Astrocyte (in vitro differentiated cells and primary cell): Measurements from ENCODE around the gene MTX1. TPM values are rescaled to one million over a fixed set of nuclear protein-coding genes. Genes with fewer than 3 reads are reported as not detected.
"Not testable (repeated sequence)": the region's sequence is repeated elsewhere in the genome, so short reads cannot be mapped to it uniquely, and the experiment has no call there.

ENCODE experiments used
- DNase-seq: peaks from one replicate; pipeline ENCODE4 v3.0.0-alpha.2; 2010; ENCODE audit warnings: low read depth
- FAIRE-seq: peaks from 2 replicates; lab custom pipeline; 2011; peaks lifted over from hg19 to GRCh38; lab: Jason Lieb, UNC
- H2AFZ ChIP-seq: 2 replicates; pipeline ENCODE4 v1.6.0; 2012; ENCODE audit warnings: low read depth, low read length, inconsistent platforms
- H3K27ac ChIP-seq: 2 replicates; pipeline ENCODE4 v1.5.1; 2011; ENCODE audit warnings: low read depth, low read length, inconsistent platforms
- H3K27me3 ChIP-seq: 2 replicates; pipeline ENCODE4 v1.6.0; 2011; ENCODE audit warnings: low read length, inconsistent platforms; ENCODE audit not compliant: insufficient read depth
- H3K36me3 ChIP-seq: 2 replicates; pipeline ENCODE4 v1.5.1; 2011; ENCODE audit warnings: low read length, inconsistent platforms; ENCODE audit not compliant: insufficient read depth
- H3K4me1 ChIP-seq: 2 replicates; pipeline ENCODE4 v1.5.1; 2011; ENCODE audit warnings: low read length, inconsistent platforms; ENCODE audit not compliant: insufficient read depth
- H3K4me2 ChIP-seq: 2 replicates; pipeline ENCODE4 v1.6.0; 2012; ENCODE audit warnings: low read length, inconsistent platforms
- H3K4me3 ChIP-seq: 2 replicates; pipeline ENCODE4 v1.5.1; 2011; ENCODE audit warnings: low read depth, mild to moderate bottlenecking, low read length, inconsistent platforms; ENCODE audit not compliant: insufficient read depth
- H3K79me2 ChIP-seq: 2 replicates; pipeline ENCODE4 v1.6.0; 2012; ENCODE audit warnings: mild to moderate bottlenecking, low read length, inconsistent platforms; ENCODE audit not compliant: insufficient read depth
- H3K9ac ChIP-seq: 2 replicates; pipeline ENCODE4 v1.6.0; 2012; ENCODE audit warnings: mild to moderate bottlenecking, low read length, inconsistent platforms
- H3K9me3 ChIP-seq: 2 replicates; pipeline ENCODE4 v1.5.1; 2012; ENCODE audit warnings: low read depth, mild to moderate bottlenecking, low read length, inconsistent platforms; ENCODE audit not compliant: insufficient read depth
- H4K20me1 ChIP-seq: 2 replicates; pipeline ENCODE4 v1.6.0; 2012; ENCODE audit warnings: low read length, inconsistent platforms; ENCODE audit not compliant: insufficient read depth
- H3K27ac Mint-ChIP-seq: one replicate; pipeline ENCODE4 v1.8.0; 2021; ENCODE audit warnings: mild to moderate bottlenecking, mixed read lengths; ENCODE audit not compliant: unreplicated experiment
- H3K27me3 Mint-ChIP-seq: one replicate; pipeline ENCODE4 v1.8.0; 2021; ENCODE audit warnings: low read depth, mixed read lengths; ENCODE audit not compliant: unreplicated experiment
- H3K36me3 Mint-ChIP-seq: one replicate; pipeline ENCODE4 v1.8.0; 2021; ENCODE audit warnings: low read depth, mixed read lengths; ENCODE audit not compliant: unreplicated experiment
- H3K4me1 Mint-ChIP-seq: one replicate; pipeline ENCODE4 v1.8.0; 2021; ENCODE audit warnings: low read depth, mixed read lengths; ENCODE audit not compliant: unreplicated experiment
- H3K4me3 Mint-ChIP-seq: one replicate; pipeline ENCODE4 v1.8.0; 2021; ENCODE audit warnings: mild to moderate bottlenecking, moderate library complexity, mixed read lengths; ENCODE audit not compliant: unreplicated experiment
- H3K9me3 Mint-ChIP-seq: one replicate; pipeline ENCODE4 v1.8.0; 2021; ENCODE audit warnings: mild to moderate bottlenecking, mixed read lengths; ENCODE audit not compliant: unreplicated experiment
- EZH2 ChIP-seq: IDR thresholded peaks from 2 replicates; pipeline ENCODE4 v1.6.1; 2012; ENCODE audit warnings: mild to moderate bottlenecking, low read length, inconsistent platforms; ENCODE audit not compliant: insufficient read depth
- total RNA-seq: library from RNA; stranded (reverse); gene quantifications from 2 replicates; pipeline ENCODE4 v1.2.1, GENCODE V29; 2021
- TF ChIP-seq, protein P1 (sequence below): IDR thresholded peaks from 2 replicates; pipeline ENCODE4 v1.5.1; 2011; ENCODE audit warnings: low read depth, mild to moderate bottlenecking, inconsistent platforms, low read length, moderate library complexity; ENCODE audit not compliant: insufficient read depth

The MTX1 gene
- total RNA-seq, 1 donor from 2014 or later = 41.8 TPM

DNA sequence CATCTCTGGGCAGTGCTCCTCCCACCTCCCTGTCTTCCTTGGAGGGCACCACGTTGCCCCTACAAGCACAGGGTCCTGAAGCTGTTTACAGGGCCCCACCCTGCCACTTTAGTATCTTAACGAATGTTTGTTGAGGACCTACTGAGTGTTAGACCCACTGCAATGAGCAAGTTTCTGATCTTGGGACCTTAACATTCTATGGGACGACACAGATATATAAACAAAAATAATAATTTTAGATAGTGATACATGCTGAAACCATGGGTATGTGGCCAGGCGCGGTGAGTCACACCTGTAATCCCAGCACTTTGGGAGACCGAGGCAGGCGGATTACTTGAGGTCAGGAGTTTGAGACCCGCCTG, 36.6 kb downstream of the MTX1 start:
- Mint-ChIP-seq H3K9me3 (no peaks in the 10 kb centered on the region), H3K27ac (peak overlapping the region; percentile 67), H3K4me3 (peak overlapping the region; percentile 84), H3K4me1 (peaks cover 11% of the 10 kb centered on the region), H3K36me3 (peaks cover 10% of the 10 kb centered on the region), H3K27me3 (no peaks in the 10 kb centered on the region)
- H3K79me2 ChIP-seq = peaks cover 7% of the 10 kb centered on the region
- H3K27ac ChIP-seq = peak overlapping the region; percentile 93
- no peaks in the 10 kb centered on the region for H3K36me3 ChIP-seq
- H3K9ac ChIP-seq = peak overlapping the region; percentile 85
- TF ChIP-seq EZH2 = no peak
- TF ChIP-seq, protein P1, sequence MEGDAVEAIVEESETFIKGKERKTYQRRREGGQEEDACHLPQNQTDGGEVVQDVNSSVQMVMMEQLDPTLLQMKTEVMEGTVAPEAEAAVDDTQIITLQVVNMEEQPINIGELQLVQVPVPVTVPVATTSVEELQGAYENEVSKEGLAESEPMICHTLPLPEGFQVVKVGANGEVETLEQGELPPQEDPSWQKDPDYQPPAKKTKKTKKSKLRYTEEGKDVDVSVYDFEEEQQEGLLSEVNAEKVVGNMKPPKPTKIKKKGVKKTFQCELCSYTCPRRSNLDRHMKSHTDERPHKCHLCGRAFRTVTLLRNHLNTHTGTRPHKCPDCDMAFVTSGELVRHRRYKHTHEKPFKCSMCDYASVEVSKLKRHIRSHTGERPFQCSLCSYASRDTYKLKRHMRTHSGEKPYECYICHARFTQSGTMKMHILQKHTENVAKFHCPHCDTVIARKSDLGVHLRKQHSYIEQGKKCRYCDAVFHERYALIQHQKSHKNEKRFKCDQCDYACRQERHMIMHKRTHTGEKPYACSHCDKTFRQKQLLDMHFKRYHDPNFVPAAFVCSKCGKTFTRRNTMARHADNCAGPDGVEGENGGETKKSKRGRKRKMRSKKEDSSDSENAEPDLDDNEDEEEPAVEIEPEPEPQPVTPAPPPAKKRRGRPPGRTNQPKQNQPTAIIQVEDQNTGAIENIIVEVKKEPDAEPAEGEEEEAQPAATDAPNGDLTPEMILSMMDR = no peak
- no peaks in the 10 kb centered on the region for H3K27me3 ChIP-seq
- no peaks in the 10 kb centered on the region for H4K20me1 ChIP-seq
- no peaks in the 10 kb centered on the region for H3K9me3 ChIP-seq
- peaks cover 9% of the 10 kb centered on the region for H3K4me1 ChIP-seq
- H3K4me3 ChIP-seq = peak overlapping the region; percentile 71
- peak overlapping the region; percentile 98 for H2AFZ ChIP-seq
- H3K4me2 ChIP-seq = peak overlapping the region; percentile 93
- FAIRE-seq (no peak), DNase-seq (no peak)

DNA sequence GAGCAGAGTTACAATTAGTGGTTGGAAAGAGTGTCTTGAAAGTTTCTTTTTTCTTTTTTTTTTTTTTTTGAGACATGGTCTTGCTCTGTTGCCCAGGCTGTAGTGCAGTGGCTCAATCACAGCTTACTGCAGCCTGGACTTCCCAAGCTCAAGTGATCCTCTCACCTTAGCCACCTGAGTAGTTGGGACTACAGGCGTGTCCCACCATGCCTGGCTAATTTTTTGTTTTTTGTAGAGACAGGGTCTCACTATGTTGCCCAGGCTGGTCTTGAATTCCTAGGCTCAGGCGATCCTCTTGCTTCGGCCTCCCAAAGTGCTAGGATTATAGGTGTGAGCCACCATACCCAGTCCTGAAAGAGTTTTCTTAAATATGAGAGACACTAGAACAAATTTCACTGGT, 38.3 kb downstream of the MTX1 start:
- peaks cover 15% of the 10 kb centered on the region for H3K4me1 ChIP-seq
- H3K4me1 Mint-ChIP-seq, H3K4me3 Mint-ChIP-seq, H3K9ac ChIP-seq, H3K27ac ChIP-seq, H3K79me2 ChIP-seq, FAIRE-seq, DNase-seq, H3K9me3 ChIP-seq, H3K27ac Mint-ChIP-seq, H3K4me3 ChIP-seq, H3K9me3 Mint-ChIP-seq, H2AFZ ChIP-seq, H3K27me3 Mint-ChIP-seq, H4K20me1 ChIP-seq, H3K4me2 ChIP-seq, H3K27me3 ChIP-seq, H3K36me3 ChIP-seq: not testable (repeated sequence)
- peaks cover 14% of the 10 kb centered on the region for H3K36me3 Mint-ChIP-seq

DNA sequence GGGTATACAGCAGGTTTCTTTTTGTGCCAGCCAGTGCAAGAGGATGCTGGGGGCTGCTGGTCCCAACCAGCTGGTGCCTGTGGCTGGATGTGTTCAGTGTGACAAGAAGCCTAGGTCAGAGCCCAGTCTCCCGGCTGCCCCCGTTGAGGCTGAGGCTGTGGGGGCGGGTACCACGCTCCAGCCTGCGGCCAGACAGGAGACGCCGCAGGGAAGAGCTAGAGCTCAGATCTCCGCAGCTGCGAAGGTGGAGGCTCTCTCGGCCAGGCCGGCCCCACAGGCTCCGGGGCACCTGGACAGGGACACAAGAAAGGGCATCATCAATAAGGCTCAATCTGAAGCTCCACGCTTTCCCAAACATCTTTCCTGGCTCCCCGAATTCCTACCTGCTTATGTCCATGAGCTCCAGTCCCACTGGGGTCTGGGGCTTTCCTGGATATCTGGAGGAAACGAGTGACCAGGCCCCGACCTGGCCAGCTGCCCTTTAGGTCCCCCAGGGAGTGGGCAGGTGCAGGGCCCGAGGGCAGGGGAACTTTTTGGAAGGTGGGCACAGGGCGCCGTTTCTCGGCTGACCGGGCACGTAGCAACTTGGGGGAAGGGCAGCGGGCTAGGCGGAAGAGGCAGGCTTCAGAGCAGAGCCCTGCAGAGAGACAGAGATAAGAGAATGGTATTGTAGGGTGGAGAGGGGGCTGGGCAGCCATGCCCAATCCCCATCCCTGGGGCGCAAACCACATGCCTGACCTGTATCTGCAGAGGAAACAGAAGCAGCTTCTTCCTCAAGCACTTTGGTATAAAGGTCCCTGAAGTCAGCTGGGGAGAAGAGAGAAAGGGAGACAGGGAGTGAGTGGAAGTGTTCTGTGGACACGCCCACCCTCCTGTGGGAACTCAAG, 39.4 kb downstream of the MTX1 start:
- H3K4me3 Mint-ChIP-seq = no peak overlapping the region
- no peak overlapping the region for H3K4me3 ChIP-seq
- DNase-seq = no peak
- H3K4me1 Mint-ChIP-seq = peaks cover 12% of the 10 kb centered on the region
- peaks cover 14% of the 10 kb centered on the region for H3K36me3 Mint-ChIP-seq
- peaks cover 7% of the 10 kb centered on the region for H3K79me2 ChIP-seq
- no peak overlapping the region for H3K9ac ChIP-seq
- FAIRE-seq = no peak
- TF ChIP-seq, protein P1 = no peak
- TF ChIP-seq EZH2 = no peak
- no peaks in the 10 kb centered on the region for H3K36me3 ChIP-seq
- H3K9me3 ChIP-seq = no peaks in the 10 kb centered on the region
- no peaks in the 10 kb centered on the region for H3K27me3 Mint-ChIP-seq
- no peak overlapping the region for H2AFZ ChIP-seq
- H3K27ac Mint-ChIP-seq = no peak overlapping the region
- H3K27me3 ChIP-seq = no peaks in the 10 kb centered on the region
- no peak overlapping the region for H3K4me2 ChIP-seq
- H4K20me1 ChIP-seq = no peaks in the 10 kb centered on the region
- peaks cover 15% of the 10 kb centered on the region for H3K4me1 ChIP-seq
- no peak overlapping the region for H3K27ac ChIP-seq
- no peaks in the 10 kb centered on the region for H3K9me3 Mint-ChIP-seq
